Inflammatory macrophage (primary cell): ENCODE measurements around the gene KCNMA1.
A peak's percentile ranks its signal among the peaks of the same experiment; 100 is the strongest.

Experiments
- DNase-seq, 2 donors: peaks; one replicate each; pipeline ENCODE4 v3.0.0-alpha.2; 2020 to 2022

The KCNMA1 gene

GRCh38 chr10:77175631-77176222, 461.9 kb downstream of the KCNMA1 start:
- no peak for DNase-seq

DNA sequence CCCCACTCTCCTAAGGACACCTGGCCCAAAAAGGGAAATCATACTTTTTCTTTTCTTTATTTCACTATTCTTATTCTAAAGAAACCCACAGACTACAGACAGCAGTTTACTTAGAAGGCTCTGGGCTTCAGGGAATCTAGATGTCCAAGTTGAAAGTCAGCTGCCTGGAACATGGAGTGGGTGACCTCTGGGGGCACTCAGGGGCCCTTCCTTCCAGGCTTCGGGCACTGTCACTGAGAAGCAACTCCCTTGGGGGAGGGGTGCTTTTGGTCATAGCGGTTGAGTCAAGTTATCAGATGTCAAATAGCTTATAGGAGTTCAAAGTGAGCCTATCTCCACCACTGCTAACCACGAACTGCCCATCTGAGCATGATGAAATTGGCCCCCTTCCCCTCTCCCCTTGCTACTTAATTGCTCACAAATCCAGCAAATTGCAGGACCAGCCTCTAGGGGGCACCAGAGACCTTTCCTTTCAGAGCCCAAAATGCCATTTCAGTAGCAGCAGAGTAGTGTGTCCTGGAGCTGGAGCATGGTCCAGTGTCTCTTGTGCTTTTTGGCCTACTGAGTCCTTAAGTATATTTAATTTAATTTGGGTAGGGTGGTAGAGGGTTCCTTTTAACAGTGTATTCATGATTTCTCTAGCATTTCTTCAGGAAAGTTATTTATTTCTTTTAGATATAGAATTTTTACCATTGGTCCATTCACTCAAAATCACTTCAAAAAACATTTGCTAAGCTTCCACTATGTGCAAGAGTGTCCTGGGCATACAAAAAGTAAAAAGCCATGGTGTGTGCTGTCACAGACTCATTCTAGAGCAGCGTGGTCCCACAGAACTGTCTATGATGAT, 463.8 kb downstream of the KCNMA1 start:
- peak; percentile 79 to 81 for DNase-seq

GRCh38 chr10:77172086-77172485, 465.5 kb downstream of the KCNMA1 start:
- DNase-seq: no peak

DNA sequence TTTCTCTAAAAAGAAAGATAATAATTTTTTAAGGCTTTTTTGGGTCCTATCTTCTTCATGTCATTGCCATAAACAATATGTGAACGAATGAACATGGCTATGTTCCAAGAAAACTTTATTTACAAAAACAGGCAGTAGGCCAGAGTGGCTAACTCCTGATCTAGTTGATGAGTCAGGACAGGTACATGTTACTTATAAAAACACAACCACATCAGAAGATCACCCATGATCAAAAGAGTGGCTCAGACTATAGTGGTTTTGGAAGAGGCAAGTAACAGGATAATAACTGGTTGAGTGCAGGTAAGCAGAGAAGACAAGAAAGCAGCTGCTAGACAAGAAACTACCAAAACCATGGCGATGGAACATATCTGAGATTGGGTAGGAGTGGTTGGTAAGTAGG, 468.7 kb downstream of the KCNMA1 start:
- no peak for DNase-seq

DNA sequence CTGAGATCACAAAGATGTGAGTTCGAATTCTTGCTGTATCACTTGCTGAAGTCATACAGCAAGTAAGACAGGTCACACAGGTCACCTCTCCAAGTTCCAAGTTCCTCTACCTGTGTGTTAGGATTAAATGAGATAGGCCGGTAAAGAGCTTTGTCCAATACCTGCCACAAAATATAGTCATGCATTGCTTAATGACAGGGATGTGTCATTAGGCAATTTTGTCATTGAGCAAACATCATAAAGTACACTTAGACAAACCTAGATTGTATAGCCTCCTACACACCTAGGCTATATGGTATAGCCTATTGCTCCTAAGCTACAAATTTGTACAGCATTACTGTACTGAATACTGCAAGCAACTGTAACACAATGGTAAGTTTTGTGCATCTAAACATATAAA, 469.4 kb downstream of the KCNMA1 start:
- DNase-seq: no peak

DNA sequence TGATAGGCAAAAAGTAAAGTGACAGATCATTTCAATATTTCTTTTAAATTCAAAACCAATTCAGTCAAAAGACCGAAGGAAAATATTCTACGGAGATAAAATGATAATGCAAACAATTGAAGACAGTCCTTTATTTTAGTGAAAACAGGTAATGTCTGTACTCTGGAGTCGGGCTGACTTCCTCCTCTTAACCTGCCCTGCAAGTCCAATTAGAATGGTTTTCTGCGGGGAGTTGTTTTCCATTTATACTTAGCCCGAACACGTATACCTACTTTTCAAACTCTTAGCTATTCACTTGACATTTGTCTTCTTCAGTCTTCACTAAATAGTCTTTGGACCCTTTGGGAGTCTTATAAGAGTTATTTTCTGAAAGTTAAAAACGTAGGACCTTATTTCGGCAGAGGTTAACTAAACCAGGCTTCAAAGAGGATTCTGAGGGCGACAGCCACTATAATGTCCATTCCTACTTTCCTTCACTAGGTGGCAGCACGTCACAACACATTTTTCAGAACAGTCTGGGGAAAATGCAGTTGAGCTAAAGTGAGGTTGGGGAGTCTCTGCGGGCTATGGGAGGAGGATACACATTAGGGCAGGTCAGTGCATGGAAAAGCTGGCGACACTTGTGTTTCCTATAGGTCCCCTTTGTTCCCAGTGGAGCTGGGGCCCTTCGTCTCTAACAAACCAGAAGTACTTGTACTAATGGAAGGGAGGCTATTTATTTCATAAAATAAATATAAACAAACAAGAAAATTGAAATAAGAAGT, 472.0 kb downstream of the KCNMA1 start:
- peak; percentile 43 to 45 for DNase-seq

DNA sequence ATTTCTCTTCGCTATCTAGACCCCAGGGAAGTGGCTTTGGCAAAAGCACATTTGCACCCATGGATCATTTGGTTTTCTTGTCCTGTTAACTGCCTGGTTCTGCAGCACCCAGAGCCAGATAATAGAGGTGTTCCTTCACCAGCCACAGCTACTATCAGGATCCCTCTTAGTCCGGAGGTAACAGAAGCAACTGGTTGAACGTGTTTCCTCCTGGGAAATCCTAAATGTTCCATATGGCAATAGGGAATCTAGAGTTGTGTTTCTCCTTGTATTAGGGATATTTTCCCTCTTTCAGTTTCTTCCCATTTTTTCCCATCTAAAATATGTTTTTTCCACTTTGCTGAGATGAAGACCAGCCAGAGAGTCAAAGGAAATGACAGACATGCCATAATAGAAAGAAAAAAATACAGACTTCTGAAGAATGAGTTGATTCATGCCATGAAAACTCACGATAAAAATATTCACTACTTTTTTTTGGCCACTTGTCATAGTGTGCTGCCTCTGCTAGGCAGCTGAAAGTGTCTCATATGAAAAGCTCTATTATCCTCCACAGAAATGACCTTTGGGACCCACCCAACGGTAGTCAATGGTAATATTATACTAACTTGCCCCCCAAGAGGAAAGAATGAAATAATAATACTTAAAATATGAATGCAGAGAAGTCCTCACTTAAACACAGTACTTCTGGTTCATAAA, 472.8 kb downstream of the KCNMA1 start:
- DNase-seq: no peak

DNA sequence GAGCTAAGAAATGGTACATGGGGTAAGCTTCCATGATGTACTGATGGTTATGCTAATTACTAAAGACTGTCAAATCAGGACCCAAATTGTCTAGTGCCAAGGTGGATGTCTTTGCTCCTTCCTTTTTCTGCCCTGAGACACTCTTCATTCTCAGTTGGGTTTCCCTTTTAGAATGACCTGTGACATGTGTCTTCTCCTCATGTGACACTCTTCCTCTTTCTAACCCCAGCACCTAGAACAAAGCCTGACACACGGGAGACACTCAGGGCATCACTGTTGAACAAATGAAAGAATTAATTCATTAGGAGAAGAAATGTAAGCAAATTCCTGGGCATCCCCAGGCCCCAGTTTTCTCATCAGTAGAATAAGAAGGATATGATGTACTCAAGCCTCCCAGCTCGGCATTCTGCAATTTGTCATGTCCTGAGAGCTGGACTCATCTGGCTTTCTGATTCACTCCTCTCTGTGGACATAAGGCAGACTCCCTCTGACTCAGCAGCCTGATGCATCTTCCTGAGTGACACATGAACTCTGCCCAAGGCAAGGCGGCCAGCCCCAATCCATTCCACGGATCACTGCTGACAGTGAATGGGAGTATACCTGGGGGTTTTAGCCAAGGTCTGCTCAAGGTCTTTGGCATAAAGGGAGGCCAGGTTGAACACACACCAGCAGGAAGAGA, 473.8 kb downstream of the KCNMA1 start:
- DNase-seq: peak; percentile 22 to 61

GRCh38 chr10:77162697-77163096, 474.9 kb downstream of the KCNMA1 start:
- DNase-seq: no peak

DNA sequence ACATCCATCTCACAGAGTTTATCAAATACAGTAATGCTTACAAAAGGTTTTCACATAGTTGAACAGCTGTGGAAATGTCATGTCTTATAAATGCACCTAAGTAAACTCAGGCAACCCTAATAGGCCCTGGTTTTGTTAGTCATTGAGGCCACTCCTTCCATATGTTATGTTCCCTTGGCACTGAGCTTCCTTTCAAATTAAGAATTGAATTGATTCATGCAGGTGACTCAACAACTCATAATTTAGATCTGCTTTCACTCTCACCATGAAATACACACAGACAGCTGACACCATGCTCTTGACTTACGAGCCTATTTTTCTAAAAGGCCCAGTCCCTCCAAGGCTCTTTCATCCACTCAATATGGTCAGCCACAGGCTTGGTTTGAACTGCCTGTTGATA, 476.9 kb downstream of the KCNMA1 start:
- DNase-seq: no peak

DNA sequence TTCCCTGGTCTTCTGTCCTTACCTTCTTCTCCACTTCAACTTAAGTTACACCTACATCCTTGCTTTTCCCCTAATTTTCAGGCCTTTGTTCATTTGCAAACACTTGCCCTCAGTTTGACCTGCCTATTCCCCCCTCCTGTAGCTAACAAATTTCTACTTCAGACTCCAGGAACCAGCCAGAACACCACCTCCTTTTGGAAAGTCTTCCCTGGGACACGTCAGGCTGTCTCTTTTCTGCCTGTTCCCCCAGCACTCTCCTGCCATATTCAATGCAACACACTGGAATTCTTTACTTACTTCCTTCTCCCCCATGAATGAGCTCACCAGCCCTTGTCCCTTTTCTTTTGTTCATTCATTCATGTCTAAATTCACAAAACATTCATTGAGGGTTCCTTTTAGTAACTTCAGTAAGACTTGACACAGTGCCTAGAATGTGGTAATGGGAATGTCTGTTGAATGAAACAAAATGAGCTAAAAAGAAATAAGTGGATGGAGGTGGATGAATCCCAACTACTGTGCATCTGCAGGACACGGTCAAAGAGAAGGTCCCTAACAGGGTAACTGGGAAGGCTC, 478.0 kb downstream of the KCNMA1 start:
- DNase-seq: no peak

DNA sequence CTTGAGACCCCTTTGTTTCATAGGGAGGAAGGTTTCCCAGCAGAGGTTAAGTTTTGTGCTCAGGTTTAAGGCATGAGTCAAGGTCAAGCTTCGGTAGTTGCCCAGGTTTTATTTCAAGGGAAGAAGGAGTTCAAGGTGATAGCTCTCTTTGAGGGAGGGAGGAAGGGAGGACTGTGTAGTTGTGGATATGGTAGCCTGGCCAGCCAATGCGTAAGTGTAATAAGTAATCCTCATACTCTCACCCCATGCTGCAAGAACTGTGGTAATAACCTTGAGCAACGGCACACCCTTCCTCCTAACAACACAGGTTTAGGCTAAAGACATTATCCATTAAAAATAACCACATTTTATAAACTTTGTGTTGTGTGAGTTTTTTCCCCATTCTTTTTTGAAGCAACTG, 478.9 kb downstream of the KCNMA1 start:
- no peak for DNase-seq

- no peak for DNase-seq
Measured at GRCh38 chr10:77157248-77158019, 480.2 kb downstream of the KCNMA1 start.

- DNase-seq: no peak
Measured at GRCh38 chr10:77156406-77156879, 481.2 kb downstream of the KCNMA1 start.

GRCh38 chr10:77152256-77152655, 485.4 kb downstream of the KCNMA1 start:
- no peak for DNase-seq

DNA sequence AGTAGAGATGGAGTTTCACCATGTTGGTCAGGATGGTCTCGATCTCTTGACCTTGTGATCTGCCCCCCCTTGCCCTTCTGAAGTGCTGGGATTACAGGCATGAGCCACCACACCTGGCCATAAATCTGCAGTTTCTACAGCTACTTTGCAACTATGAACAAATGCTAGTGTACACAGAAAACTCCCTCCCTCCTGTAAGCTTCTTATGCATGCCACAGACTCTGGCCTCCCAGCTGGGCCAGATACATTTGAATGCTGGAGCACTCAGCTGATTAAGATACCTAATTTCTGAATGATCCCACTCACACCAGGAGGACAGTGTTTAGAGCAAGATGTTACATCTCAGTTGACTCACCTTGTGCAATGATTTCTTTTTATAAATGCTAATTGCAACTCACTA, 486.2 kb downstream of the KCNMA1 start:
- no peak for DNase-seq

GRCh38 chr10:77149706-77150105, 487.9 kb downstream of the KCNMA1 start:
- no peak for DNase-seq

GRCh38 chr10:77149001-77149400, 488.6 kb downstream of the KCNMA1 start:
- DNase-seq: no peak

DNA sequence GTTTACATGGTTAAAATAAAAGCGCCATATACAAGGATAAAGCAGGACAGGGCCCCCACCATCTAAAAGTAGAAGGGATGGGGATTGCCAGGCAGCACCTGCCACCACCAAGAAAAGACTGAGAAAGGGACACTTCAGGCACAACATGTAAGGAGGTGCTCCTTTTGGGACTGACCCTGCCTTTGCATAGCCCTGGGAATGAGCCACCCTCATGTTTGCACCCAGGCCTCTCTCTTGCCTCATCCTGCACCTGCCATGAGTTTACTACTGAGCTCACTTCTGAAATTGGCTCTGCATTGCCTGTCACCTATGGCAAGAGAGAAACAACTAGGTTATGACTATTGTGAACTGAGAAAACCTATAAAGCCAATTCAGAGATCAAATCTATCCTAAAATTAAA, 489.7 kb downstream of the KCNMA1 start:
- no peak for DNase-seq

GRCh38 chr10:77146712-77147336, 490.8 kb downstream of the KCNMA1 start:
- DNase-seq: no peak

DNA sequence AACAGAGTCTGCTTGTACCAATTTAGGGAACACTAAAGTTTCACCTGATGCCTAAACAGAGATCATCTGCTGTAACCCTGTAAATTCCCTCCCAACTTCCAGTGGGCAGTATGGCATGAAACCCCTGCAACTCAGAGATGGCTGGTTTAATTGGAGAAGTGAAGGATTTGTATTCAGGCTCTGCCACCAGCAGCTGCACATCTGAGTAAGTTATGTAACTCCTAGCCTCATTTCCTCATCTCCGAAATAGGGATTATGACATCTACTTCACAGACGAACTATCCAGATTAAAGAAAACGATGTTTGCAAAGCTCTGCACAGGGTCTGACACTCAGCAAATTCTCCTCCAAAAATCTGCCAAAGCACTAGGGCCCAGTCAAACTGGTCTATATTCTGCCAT, 493.0 kb downstream of the KCNMA1 start:
- peak; percentile 55 to 76 for DNase-seq
